Activated B cell treated with CpG ODN at 0.5 μM for 24 hours (primary cell): ENCODE measurements around the gene CREBRF. TPM values are rescaled to one million over a fixed set of nuclear protein-coding genes. Genes with fewer than 3 reads are reported as not detected.

Experiments used
- ATAC-seq: fragments of 200-7000 bp; cut with Tn5 transposase; one replicate; pipeline ENCODE4 v1.10.0; 2021; ENCODE audit warnings: low read depth, mild to moderate bottlenecking, moderate library complexity
- CTCF ChIA-PET: fragments of 350-600 bp; sonication (Branson Sonifier 250); formaldehyde crosslinking; loops from one replicate; lab custom pipeline; 2021; ENCODE audit warnings: antibody characterized with exemption; lab: Charles Lee
- POLR2A ChIA-PET: fragments of 350-600 bp; sonication (Branson Sonifier 250); formaldehyde crosslinking; loops from one replicate; lab custom pipeline; 2021; ENCODE audit warnings: antibody characterized with exemption; lab: Charles Lee
- DNase-seq: peaks from one replicate; pipeline ENCODE4 v3.0.0; 2022
- H3K27ac Mint-ChIP-seq: one replicate; pipeline ENCODE4 v1.8.0; 2020; ENCODE audit warnings: mixed read lengths
- H3K27me3 Mint-ChIP-seq: one replicate; pipeline ENCODE4 v1.8.0; 2021; ENCODE audit warnings: mixed read lengths
- H3K36me3 Mint-ChIP-seq: one replicate; pipeline ENCODE4 v1.8.0; 2021; ENCODE audit warnings: low read depth, mixed read lengths
- H3K4me1 Mint-ChIP-seq: one replicate; pipeline ENCODE4 v1.8.0; 2021; ENCODE audit warnings: mixed read lengths
- H3K4me3 Mint-ChIP-seq: one replicate; pipeline ENCODE4 v1.8.0; 2020; ENCODE audit warnings: mild to moderate bottlenecking, mixed read lengths
- H3K9me3 Mint-ChIP-seq: one replicate; pipeline ENCODE4 v1.8.0; 2020; ENCODE audit warnings: mixed read lengths
- intact Hi-C: fragments of 100-400 bp; cut with micrococcal nuclease; formaldehyde crosslinking; loops from one replicate; pipeline ENCODE4 v1.15.1; 2024
- total RNA-seq: library from RNA; stranded (reverse); gene quantifications from 2 replicates; pipeline ENCODE4 v1.2.3, GENCODE V29; 2022
- TF ChIP-seq, protein P1 (sequence below): fragments of 200-600 bp; IDR thresholded peaks from one replicate; pipeline ENCODE4 v1.8.0; 2022; ENCODE audit warnings: antibody characterized with exemption, mild to moderate bottlenecking

The CREBRF gene
- total RNA-seq, 1 donor from 2014 or later: 37.4 TPM

DNA sequence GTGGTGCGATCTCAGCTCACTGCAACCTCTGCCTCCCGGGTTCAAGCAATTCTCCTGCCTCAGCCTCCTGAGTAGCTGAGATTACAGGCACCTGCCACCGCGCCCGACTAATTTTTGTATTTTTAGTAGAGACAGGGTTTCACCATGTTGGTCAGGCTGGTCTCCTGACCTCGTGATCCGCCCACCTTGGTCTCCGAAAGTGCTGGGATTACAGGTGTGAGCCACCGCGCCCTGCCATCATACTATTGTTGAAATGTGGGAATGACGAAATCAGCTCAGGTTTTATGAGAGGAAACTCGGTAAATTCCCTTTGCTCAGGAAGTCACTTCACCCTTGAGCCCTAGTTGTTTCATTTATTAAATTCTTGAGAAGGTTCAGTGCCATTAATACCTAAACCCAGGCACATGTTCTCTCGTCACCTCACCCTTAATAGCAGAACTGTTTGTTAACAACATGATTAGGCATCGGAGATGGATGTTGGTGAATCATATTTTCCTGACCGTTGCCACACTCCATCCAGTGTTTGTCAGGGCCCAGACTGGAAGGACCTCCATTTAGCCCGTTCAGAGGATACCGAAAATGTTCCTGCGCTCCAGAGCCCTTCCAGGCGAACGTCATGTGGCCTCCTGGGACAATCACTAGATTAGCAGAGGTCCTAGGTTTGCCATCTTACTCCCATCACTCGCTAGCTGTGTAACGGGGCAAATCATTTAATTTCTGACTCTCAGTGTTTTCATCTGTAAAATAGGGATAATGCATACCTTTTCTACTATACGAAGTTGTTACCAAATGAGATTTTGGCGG is 20.0 kb upstream of the CREBRF start:
- TF ChIP-seq, protein P1, sequence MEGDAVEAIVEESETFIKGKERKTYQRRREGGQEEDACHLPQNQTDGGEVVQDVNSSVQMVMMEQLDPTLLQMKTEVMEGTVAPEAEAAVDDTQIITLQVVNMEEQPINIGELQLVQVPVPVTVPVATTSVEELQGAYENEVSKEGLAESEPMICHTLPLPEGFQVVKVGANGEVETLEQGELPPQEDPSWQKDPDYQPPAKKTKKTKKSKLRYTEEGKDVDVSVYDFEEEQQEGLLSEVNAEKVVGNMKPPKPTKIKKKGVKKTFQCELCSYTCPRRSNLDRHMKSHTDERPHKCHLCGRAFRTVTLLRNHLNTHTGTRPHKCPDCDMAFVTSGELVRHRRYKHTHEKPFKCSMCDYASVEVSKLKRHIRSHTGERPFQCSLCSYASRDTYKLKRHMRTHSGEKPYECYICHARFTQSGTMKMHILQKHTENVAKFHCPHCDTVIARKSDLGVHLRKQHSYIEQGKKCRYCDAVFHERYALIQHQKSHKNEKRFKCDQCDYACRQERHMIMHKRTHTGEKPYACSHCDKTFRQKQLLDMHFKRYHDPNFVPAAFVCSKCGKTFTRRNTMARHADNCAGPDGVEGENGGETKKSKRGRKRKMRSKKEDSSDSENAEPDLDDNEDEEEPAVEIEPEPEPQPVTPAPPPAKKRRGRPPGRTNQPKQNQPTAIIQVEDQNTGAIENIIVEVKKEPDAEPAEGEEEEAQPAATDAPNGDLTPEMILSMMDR: no peak
- H3K9me3 Mint-ChIP-seq: no peaks in the 10 kb centered on the region
- ATAC-seq: peak; percentile 59
- DNase-seq: peak; percentile 17
- H3K4me1 Mint-ChIP-seq: peaks cover 57% of the 10 kb centered on the region
- peak overlapping the region; percentile 82 for H3K4me3 Mint-ChIP-seq
- intact Hi-C loops: loop anchor here (1.0 to 5.0 kb wide), 3 partner anchors 21 to 108 kb away; partner anchors contain the start of genes ATP6V0E1 and BNIP1
- POLR2A ChIA-PET: interaction anchor here (0.7 to 2.0 kb wide), 11 partner anchors 9 to 79 kb away, joined by 3 to 31 read pairs (median 4); partner anchors contain the start of gene ATP6V0E1
- CTCF ChIA-PET: interaction anchor here (0.8 to 2.2 kb wide), 3 partner anchors 22 to 109 kb away, joined by 3 to 10 read pairs (median 5); partner anchors contain the start of gene BNIP1
- peak overlapping the region; percentile 91 for H3K27ac Mint-ChIP-seq
- H3K36me3 Mint-ChIP-seq: peaks cover 24% of the 10 kb centered on the region
- no peaks in the 10 kb centered on the region for H3K27me3 Mint-ChIP-seq

DNA sequence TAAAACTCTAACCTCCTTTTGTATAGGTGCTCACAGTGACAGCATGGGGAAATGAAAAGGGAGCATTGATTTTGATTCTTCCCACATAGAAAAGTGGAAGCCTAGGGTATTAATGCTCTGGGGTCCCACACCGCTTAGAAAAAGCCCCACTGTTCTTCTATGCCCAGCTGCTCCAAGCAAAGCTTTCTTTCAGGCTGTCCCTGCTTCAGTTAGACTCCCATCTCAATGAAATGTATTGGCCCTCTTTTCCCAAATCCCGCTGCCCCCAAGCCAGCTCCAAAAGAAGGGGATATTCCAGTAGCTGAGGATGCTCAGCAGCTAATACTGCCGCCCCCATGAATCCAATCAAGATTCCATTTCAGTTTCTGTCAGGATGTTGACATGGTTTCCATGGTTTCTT is 17.0 kb upstream of the CREBRF start:
- no peaks in the 10 kb centered on the region for H3K27me3 Mint-ChIP-seq
- H3K36me3 Mint-ChIP-seq: peaks cover 16% of the 10 kb centered on the region
- TF ChIP-seq, protein P1: no peak
- peak overlapping the region; percentile 69 for H3K27ac Mint-ChIP-seq
- no peak for ATAC-seq
- no peak overlapping the region for H3K4me3 Mint-ChIP-seq
- peaks cover 47% of the 10 kb centered on the region for H3K4me1 Mint-ChIP-seq
- intact Hi-C loops: loop anchor here (5.0 kb wide), 1 partner anchor 57 kb away; the partner anchor contains the start of gene ATP6V0E1
- CTCF ChIA-PET: no interaction called here
- no peaks in the 10 kb centered on the region for H3K9me3 Mint-ChIP-seq
- POLR2A ChIA-PET: interaction anchor here (1.7 kb wide), 1 partner anchor 18 kb away, joined by 4 read pairs; no protein-coding TSS in a partner anchor
- no peak for DNase-seq

DNA sequence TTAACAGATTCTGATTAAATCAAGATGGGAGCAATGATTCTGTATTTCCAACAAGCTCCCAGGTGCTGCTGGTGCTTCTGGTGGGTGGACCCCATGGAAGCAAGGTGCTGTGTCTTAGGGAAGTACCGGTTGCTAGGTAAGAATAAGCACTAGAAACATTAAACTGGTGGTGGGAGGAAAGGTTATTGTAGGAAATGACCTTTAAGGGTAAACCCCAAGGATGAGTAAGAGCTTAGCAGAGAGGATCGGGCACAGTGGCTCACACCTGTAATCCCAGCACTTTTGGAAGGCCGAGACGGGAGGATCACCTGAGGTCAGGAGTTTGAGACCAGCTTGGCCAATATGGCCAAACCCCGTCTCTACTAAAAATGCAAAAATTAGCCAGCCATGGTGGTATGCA is 16.2 kb upstream of the CREBRF start:
- Mint-ChIP-seq H3K27ac (peak overlapping the region; percentile 53), H3K27me3 (no peaks in the 10 kb centered on the region), H3K36me3 (peaks cover 8% of the 10 kb centered on the region), H3K4me3 (no peak overlapping the region), H3K9me3 (no peaks in the 10 kb centered on the region), H3K4me1 (peaks cover 39% of the 10 kb centered on the region)
- CTCF ChIA-PET: no interaction called here
- TF ChIP-seq, protein P1: no peak
- no peak for DNase-seq
- POLR2A ChIA-PET: interaction anchor here (1.7 kb wide), 1 partner anchor 17 kb away, joined by 4 read pairs; no protein-coding TSS in a partner anchor
- intact Hi-C loops: loop anchor here (5.0 kb wide), 1 partner anchor 58 kb away; the partner anchor contains the start of gene ATP6V0E1
- no peak for ATAC-seq

GRCh38 chr5:173041881-173042762 is 14.0 kb upstream of the CREBRF start:
- Mint-ChIP-seq H3K4me3 (no peak overlapping the region), H3K4me1 (peaks cover 19% of the 10 kb centered on the region), H3K27me3 (no peaks in the 10 kb centered on the region), H3K36me3 (no peaks in the 10 kb centered on the region), H3K9me3 (no peaks in the 10 kb centered on the region), H3K27ac (no peak overlapping the region)
- ATAC-seq: no peak
- intact Hi-C loops: no loop called here
- TF ChIP-seq, protein P1: no peak
- DNase-seq: no peak
- CTCF ChIA-PET: interaction anchor here (0.7 kb wide), 1 partner anchor 15 kb away, joined by 3 read pairs; no protein-coding TSS in a partner anchor
- POLR2A ChIA-PET: interaction anchor here (0.5 to 2.1 kb wide), 4 partner anchors 10 to 41 kb away, joined by 3 to 9 read pairs (median 3); no protein-coding TSS in a partner anchor
